Choroid plexus epithelial cell (primary cell): Measurements from ENCODE around the gene CTTN.
A peak's percentile ranks its signal among the peaks of the same experiment; 100 is the strongest.

Source experiments
- DNase-seq: peaks from one replicate; pipeline ENCODE4 v3.0.0-alpha.2; 2010; ENCODE audit warnings: low read depth
- H3K4me3 ChIP-seq: 2 replicates; pipeline ENCODE4 v1.5.1; 2011; ENCODE audit warnings: low read depth, mild to moderate bottlenecking, control low read depth, low read length, moderate library complexity
- CTCF ChIP-seq: conservative IDR thresholded peaks from 2 replicates; pipeline ENCODE4 v1.5.1; 2011; ENCODE audit warnings: low read depth, mild to moderate bottlenecking, control low read depth, inconsistent platforms, low read length, moderate library complexity

CTTN gene

DNA sequence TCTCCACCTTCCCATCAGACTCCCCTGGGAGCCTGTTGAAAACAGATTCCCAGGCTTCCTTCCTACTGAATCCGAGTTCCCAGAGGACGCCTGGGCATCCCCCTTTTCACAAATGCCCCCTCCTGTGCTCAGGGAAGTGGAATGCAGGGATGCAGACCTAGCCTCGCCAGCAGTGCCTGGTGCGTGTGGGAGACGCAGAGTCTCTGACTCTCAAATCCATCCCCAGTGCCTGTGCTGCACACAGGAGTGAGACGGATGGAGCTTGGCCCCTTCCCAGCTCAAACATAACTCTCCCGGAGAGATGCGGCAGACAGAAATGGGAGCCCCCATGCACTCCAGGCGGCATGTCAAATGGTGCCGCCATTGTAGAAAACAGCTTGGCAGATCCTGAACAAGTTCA lies 62.6 kb downstream of the CTTN start:
- no peak for DNase-seq
- no peak for TF ChIP-seq CTCF
- H3K4me3 ChIP-seq, result no peak overlapping the region

- no peak for TF ChIP-seq CTCF
- no peak overlapping the region for H3K4me3 ChIP-seq
- no peak for DNase-seq
Observed at GRCh38 chr11:70462818-70463477, 64.6 kb downstream of the CTTN start.

- H3K4me3 ChIP-seq, result no peak overlapping the region
- no peak for TF ChIP-seq CTCF
- no peak for DNase-seq
Observed at GRCh38 chr11:70463478-70464255, 65.3 kb downstream of the CTTN start.

- DNase-seq, result no peak
- H3K4me3 ChIP-seq, result no peak overlapping the region
- TF ChIP-seq CTCF, result no peak
Observed at GRCh38 chr11:70464509-70465361, 66.4 kb downstream of the CTTN start.

GRCh38 chr11:70466154-70466553 lies 67.8 kb downstream of the CTTN start:
- TF ChIP-seq CTCF, result no peak
- no peak overlapping the region for H3K4me3 ChIP-seq
- peak; percentile 23 for DNase-seq

DNA sequence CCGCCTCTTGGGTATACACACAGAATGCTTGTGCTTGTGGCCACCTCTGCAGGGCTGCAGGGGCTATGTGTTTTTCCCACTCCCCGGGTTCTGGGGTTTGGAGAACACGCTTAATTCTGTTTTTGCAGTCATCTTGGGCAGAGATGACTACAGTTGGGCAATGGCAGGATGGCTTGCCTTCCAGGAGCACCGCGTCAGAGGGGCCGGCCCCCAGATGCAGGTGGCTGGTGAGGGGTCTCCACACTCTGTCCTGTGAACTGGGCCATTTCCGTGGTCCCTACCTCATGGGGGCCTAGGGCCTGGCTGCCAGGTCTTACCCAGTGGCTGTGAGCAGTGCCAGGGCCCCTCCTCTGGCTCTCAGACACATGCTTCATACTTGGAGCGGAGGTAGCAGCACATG lies 68.3 kb downstream of the CTTN start:
- H3K4me3 ChIP-seq, result no peak overlapping the region
- no peak for DNase-seq
- no peak for TF ChIP-seq CTCF
